SK-N-MC (cell line): ENCODE results near the gene DAP3.

Experiments
- EZH2 ChIP-seq: fragments of 200-600 bp; sonication (generic); IDR thresholded peaks from one replicate; pipeline ENCODE4 v1.6.1; 2017; ENCODE audit warnings: antibody characterized with exemption
- POLR2AphosphoS5 ChIP-seq: IDR thresholded peaks from 2 replicates; pipeline ENCODE4 v1.6.1; 2012; ENCODE audit warnings: mild to moderate bottlenecking, low read depth, low read length, borderline replicate concordance

- TF ChIP-seq EZH2 (no peak), POLR2AphosphoS5 (no peak)
Measured at GRCh38 chr1:155713075-155713474, 24.2 kb downstream of the DAP3 start.
